Measurements from ENCODE around the gene ADGRL3. TPM values are rescaled to one million over a fixed set of nuclear protein-coding genes. Genes with fewer than 3 reads are reported as not detected.

Gene ADGRL3
- total and polyA plus RNA-seq, 2 donors (not counting 1 experiment from before 2014, with no cell fraction given), result not detected

DNA sequence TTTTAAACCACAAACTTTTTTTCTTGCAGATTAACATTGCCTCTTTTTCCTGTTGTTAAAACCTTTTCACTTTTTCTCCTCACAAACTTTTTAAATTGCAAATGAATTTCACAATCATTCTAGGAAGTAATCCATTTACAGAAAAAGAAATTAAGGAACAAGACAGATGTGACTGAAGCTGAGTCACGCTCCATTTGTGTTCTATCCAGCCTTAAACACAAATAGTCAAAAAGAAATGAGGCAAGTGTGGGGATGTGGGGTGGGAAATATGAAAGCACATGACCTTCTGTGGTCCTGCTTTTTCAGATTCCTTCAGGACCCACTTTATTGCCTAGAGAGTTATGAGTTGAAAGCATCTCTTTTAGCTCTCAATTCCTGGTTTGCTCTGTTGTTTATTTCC is 197.0 kb downstream of the ADGRL3 start:
- no peak overlapping the region for H3K27ac Mint-ChIP-seq
- no peak for ATAC-seq (ENCODE audit: low read depth)
- no peak for DNase-seq
- WGBS (ENCODE audit: insufficient coverage), result no CpG with 5 or more reads among the region's 1 CpG
- Histone ChIP-seq H4K20me1 (ENCODE audit: control insufficient read depth, insufficient read depth, low read length, poor library complexity, severe bottlenecking) (no peaks in the 10 kb centered on the region), H3K4me2 (replicated peaks; ENCODE audit: low read depth, low read length, poor library complexity, severe bottlenecking) (no peak overlapping the region), H3K36me3 (replicated peaks in 1 of 2; ENCODE audit: control extremely low read depth in 1 of 2, control insufficient read depth in 1 of 2, extremely low read depth in 1 of 2, insufficient read depth in 2 of 2, low read length in 1 of 2) (no peaks in the 10 kb centered on the region), H3K27ac (ENCODE audit: low read length in 2 of 2) (no peak overlapping the region), H2AFZ (ENCODE audit: insufficient read depth, low read depth, low read length, poor library complexity, severe bottlenecking) (no peak overlapping the region), H3K4me3 (ENCODE audit: control extremely low read depth in 1 of 5, extremely low read depth in 1 of 5, insufficient read depth in 1 of 5, low read depth in 2 of 5, low read length in 4 of 5) (no peak overlapping the region), H3K4me1 (ENCODE audit: control insufficient read depth in 2 of 2, insufficient read depth in 2 of 2, low read length in 2 of 2) (no peaks in the 10 kb centered on the region), H3K27me3 (replicated peaks in 1 of 4; ENCODE audit: control extremely low read depth in 1 of 4, control insufficient read depth in 3 of 4, insufficient read depth in 4 of 4, low read length in 3 of 4) (no peaks in the 10 kb centered on the region), H3K9me3 (ENCODE audit: control extremely low read depth in 1 of 3, control insufficient read depth in 2 of 3, insufficient read depth in 1 of 3, low read length in 2 of 3) (peaks cover 0 to 1% (median 0%) of the 10 kb centered on the region in 3 donors), H3K9ac (ENCODE audit: low read length) (no peak overlapping the region), H3K79me2 (ENCODE audit: control insufficient read depth, insufficient read depth, low read length) (no peaks in the 10 kb centered on the region)
- intact Hi-C loops (cut with micrococcal nuclease), result no loop called here
- TF ChIP-seq EZH2 (IDR thresholded peaks at IDR 0.05; ENCODE audit: borderline replicate concordance, insufficient read depth, low read depth, low read length, poor library complexity, severe bottlenecking), result no peak
- TF ChIP-seq, protein P1, sequence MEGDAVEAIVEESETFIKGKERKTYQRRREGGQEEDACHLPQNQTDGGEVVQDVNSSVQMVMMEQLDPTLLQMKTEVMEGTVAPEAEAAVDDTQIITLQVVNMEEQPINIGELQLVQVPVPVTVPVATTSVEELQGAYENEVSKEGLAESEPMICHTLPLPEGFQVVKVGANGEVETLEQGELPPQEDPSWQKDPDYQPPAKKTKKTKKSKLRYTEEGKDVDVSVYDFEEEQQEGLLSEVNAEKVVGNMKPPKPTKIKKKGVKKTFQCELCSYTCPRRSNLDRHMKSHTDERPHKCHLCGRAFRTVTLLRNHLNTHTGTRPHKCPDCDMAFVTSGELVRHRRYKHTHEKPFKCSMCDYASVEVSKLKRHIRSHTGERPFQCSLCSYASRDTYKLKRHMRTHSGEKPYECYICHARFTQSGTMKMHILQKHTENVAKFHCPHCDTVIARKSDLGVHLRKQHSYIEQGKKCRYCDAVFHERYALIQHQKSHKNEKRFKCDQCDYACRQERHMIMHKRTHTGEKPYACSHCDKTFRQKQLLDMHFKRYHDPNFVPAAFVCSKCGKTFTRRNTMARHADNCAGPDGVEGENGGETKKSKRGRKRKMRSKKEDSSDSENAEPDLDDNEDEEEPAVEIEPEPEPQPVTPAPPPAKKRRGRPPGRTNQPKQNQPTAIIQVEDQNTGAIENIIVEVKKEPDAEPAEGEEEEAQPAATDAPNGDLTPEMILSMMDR (IDR thresholded peaks at IDR 0.05), result no peak
- H3K4me3 Mint-ChIP-seq, result no peak overlapping the region
- H3K4me1 Mint-ChIP-seq, result no peaks in the 10 kb centered on the region
- peaks cover 2% of the 10 kb centered on the region for H3K9me3 Mint-ChIP-seq (ENCODE audit: insufficient read depth)
- POLR2A ChIA-PET, result no interaction called here
- CTCF ChIA-PET, result no interaction called here
- H3K27me3 Mint-ChIP-seq, result no peaks in the 10 kb centered on the region

GRCh38 chr4:61400439-61401038 is 200.4 kb downstream of the ADGRL3 start:
- no peaks in the 10 kb centered on the region for H3K9me3 Mint-ChIP-seq (ENCODE audit: insufficient read depth)
- H3K36me3 ChIP-seq (replicated peaks in 1 of 2; ENCODE audit: control extremely low read depth in 1 of 2, control insufficient read depth in 1 of 2, extremely low read depth in 1 of 2, insufficient read depth in 2 of 2, low read length in 1 of 2), result no peaks in the 10 kb centered on the region
- H3K9me3 ChIP-seq (ENCODE audit: control extremely low read depth in 1 of 3, control insufficient read depth in 2 of 3, insufficient read depth in 1 of 3, low read length in 2 of 3), result no peaks in the 10 kb centered on the region
- TF ChIP-seq, protein P1 (IDR thresholded peaks at IDR 0.05), result no peak
- no peak for TF ChIP-seq EZH2 (IDR thresholded peaks at IDR 0.05; ENCODE audit: borderline replicate concordance, insufficient read depth, low read depth, low read length, poor library complexity, severe bottlenecking)
- no peak overlapping the region for H3K27ac ChIP-seq (ENCODE audit: low read length in 2 of 2)
- no peaks in the 10 kb centered on the region for H4K20me1 ChIP-seq (ENCODE audit: control insufficient read depth, insufficient read depth, low read length, poor library complexity, severe bottlenecking)
- H3K9ac ChIP-seq (ENCODE audit: low read length), result no peak overlapping the region
- ChIA-PET POLR2A (no interaction called here), CTCF (no interaction called here)
- no peak overlapping the region for H3K27ac Mint-ChIP-seq
- no peaks in the 10 kb centered on the region for H3K79me2 ChIP-seq (ENCODE audit: control insufficient read depth, insufficient read depth, low read length)
- no peak for ATAC-seq (ENCODE audit: low read depth)
- no peak overlapping the region for H3K4me2 ChIP-seq (replicated peaks; ENCODE audit: low read depth, low read length, poor library complexity, severe bottlenecking)
- H3K4me3 ChIP-seq (ENCODE audit: control extremely low read depth in 1 of 5, extremely low read depth in 1 of 5, insufficient read depth in 1 of 5, low read depth in 2 of 5, low read length in 4 of 5), result no peak overlapping the region
- H2AFZ ChIP-seq (ENCODE audit: insufficient read depth, low read depth, low read length, poor library complexity, severe bottlenecking), result no peak overlapping the region
- no CpG with 5 or more reads among the region's 1 CpG for WGBS (ENCODE audit: insufficient coverage)
- intact Hi-C loops (cut with micrococcal nuclease), result no loop called here
- no peak overlapping the region for H3K4me3 Mint-ChIP-seq
- H3K4me1 ChIP-seq (ENCODE audit: control insufficient read depth in 2 of 2, insufficient read depth in 2 of 2, low read length in 2 of 2), result no peaks in the 10 kb centered on the region
- no peaks in the 10 kb centered on the region for H3K27me3 Mint-ChIP-seq
- H3K27me3 ChIP-seq (replicated peaks in 1 of 4; ENCODE audit: control extremely low read depth in 1 of 4, control insufficient read depth in 3 of 4, insufficient read depth in 4 of 4, low read length in 3 of 4), result no peaks in the 10 kb centered on the region
- no peak for DNase-seq
- H3K4me1 Mint-ChIP-seq, result no peaks in the 10 kb centered on the region

All from B cell (primary cell).